ENCODE measurements around the gene MTA3. TPM values are rescaled to one million over a fixed set of nuclear protein-coding genes. Genes with fewer than 3 reads are reported as not detected.

The MTA3 gene
- total RNA-seq, 4 donors from 2014 or later, result 6.6 to 21.6 (median 9.5) TPM

DNA sequence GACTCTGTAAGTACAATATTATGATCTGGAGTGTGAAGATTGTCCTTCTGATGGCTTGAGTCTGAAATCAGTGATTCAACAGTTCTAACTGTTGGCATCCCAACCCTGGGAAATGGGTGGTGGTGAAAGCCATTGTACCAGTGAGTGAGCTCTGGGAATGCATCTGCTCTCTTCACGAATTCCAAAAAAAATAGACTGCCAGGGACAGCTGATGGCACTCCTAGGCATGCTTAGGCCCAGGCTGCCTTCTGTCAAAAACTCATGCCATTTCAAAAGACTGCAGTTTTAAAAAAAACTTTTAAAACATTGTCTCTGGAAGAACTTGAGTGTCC lies 175.2 kb downstream of the MTA3 start:
- DNase-seq (no peak), ATAC-seq (no peak)
- Histone ChIP-seq H3K4me3 (no peak overlapping the region), H3K9me3 (no peaks in the 10 kb centered on the region), H3K27me3 (no peaks in the 10 kb centered on the region), H3K27ac (no peak overlapping the region), H3K36me3 (no peaks in the 10 kb centered on the region), H3K4me1 (no peaks in the 10 kb centered on the region)
- TF ChIP-seq, protein P1, sequence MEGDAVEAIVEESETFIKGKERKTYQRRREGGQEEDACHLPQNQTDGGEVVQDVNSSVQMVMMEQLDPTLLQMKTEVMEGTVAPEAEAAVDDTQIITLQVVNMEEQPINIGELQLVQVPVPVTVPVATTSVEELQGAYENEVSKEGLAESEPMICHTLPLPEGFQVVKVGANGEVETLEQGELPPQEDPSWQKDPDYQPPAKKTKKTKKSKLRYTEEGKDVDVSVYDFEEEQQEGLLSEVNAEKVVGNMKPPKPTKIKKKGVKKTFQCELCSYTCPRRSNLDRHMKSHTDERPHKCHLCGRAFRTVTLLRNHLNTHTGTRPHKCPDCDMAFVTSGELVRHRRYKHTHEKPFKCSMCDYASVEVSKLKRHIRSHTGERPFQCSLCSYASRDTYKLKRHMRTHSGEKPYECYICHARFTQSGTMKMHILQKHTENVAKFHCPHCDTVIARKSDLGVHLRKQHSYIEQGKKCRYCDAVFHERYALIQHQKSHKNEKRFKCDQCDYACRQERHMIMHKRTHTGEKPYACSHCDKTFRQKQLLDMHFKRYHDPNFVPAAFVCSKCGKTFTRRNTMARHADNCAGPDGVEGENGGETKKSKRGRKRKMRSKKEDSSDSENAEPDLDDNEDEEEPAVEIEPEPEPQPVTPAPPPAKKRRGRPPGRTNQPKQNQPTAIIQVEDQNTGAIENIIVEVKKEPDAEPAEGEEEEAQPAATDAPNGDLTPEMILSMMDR (IDR thresholded peaks at IDR 0.05 in 4 of 5, conservative IDR thresholded peaks at IDR 0.05 in 1 of 5), result no peak
- no peak for TF ChIP-seq POLR2A (IDR thresholded peaks at IDR 0.05)
- in situ Hi-C loops (cut with MboI; ENCODE audit: low sequenced_read_pairs in 4 of 4) (no loop called here), intact Hi-C loops (cut with DNase I; ENCODE audit: low total_unique reads) (no loop called here)

DNA sequence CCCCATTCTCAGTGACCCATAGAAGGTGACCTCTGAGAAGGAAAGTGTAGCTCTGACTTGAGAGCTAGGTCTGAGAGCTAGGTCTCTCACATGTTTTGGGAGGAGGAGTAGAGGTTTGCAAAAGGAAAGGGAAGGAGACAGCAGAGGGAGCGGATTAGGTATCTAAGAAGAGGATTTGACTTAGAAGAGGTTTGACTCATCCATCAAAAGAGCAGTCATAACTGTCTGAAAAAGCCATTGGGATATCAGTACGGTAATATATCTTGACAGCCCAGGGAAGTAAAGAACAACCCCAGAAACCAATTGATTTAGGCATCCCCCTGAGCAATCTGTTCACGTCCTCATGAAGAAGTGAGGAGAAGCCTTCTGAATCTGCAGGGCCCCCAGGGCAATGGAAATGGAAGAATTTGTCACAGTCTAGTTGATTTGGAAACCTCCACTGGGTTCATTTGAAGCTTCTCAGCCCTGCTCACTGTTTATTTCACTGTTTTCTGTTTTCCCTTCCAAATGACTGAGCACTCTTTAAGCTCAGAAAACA lies 176.2 kb downstream of the MTA3 start:
- Histone ChIP-seq H3K27ac (no peak overlapping the region), H3K4me1 (no peaks in the 10 kb centered on the region), H3K4me3 (no peak overlapping the region), H3K9me3 (no peaks in the 10 kb centered on the region), H3K27me3 (no peaks in the 10 kb centered on the region), H3K36me3 (no peaks in the 10 kb centered on the region)
- TF ChIP-seq, protein P1 (IDR thresholded peaks at IDR 0.05 in 4 of 5, conservative IDR thresholded peaks at IDR 0.05 in 1 of 5), result no peak
- no peak for TF ChIP-seq POLR2A (IDR thresholded peaks at IDR 0.05)
- intact Hi-C loops (cut with DNase I; ENCODE audit: low total_unique reads), result no loop called here
- in situ Hi-C loops (cut with MboI; ENCODE audit: low sequenced_read_pairs in 4 of 4), result no loop called here
- no peak for DNase-seq
- ATAC-seq, result no peak

DNA sequence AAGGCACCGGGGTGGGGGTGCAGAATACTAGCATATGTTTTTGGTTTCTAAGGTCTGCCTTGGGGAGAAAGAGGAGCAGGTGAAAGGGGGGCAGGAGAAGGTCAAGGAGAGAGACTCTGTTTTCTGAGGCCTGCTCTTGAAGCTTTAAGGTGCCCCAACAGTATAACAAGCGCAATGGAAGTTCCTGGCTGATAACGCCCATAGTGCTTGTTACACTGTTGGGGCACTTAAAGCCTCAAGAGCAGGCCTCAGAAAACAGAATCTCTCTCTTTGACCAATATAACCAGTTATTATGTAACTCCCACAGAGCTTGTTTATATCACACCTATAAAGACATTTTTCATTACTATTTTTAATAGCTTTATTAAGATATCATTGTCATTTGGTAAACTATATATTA lies 179.0 kb downstream of the MTA3 start:
- Histone ChIP-seq H3K4me3 (no peak overlapping the region), H3K36me3 (no peaks in the 10 kb centered on the region), H3K27ac (no peak overlapping the region), H3K27me3 (no peaks in the 10 kb centered on the region), H3K4me1 (no peaks in the 10 kb centered on the region), H3K9me3 (no peaks in the 10 kb centered on the region)
- intact Hi-C loops (cut with DNase I; ENCODE audit: low total_unique reads) (no loop called here), in situ Hi-C loops (cut with MboI; ENCODE audit: low sequenced_read_pairs in 4 of 4) (no loop called here)
- no peak for DNase-seq
- no peak for TF ChIP-seq POLR2A (IDR thresholded peaks at IDR 0.05)
- TF ChIP-seq, protein P1 (IDR thresholded peaks at IDR 0.05 in 4 of 5, conservative IDR thresholded peaks at IDR 0.05 in 1 of 5), result no peak
- no peak for ATAC-seq

DNA sequence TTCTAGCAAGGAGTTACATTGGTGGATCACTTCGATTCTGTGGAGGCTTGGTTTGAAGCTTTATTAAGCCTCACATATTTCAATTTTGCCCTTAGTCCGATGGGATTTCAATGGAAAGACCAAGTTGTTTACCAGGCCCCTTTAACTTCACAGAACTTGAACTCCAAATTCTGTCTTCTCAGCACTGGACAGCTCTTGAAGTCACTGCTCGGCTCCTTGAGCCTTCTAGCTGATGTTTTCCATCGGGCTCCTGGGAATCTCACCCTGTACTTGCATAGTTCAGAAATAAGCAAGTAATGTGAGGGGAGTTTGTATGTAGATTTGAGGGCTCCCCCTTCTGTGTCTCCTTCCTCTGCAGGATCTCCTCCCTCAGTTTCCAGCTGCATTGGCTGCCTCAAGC lies 180.4 kb downstream of the MTA3 start:
- Histone ChIP-seq H3K36me3 (no peaks in the 10 kb centered on the region), H3K27me3 (no peaks in the 10 kb centered on the region), H3K4me1 (peaks cover 9 to 12% of the 10 kb centered on the region in 2 donors), H3K27ac (no peak overlapping the region), H3K4me3 (no peak overlapping the region), H3K9me3 (no peaks in the 10 kb centered on the region)
- intact Hi-C loops (cut with DNase I; ENCODE audit: low total_unique reads) (no loop called here), in situ Hi-C loops (cut with MboI; ENCODE audit: low sequenced_read_pairs in 4 of 4) (no loop called here)
- TF ChIP-seq POLR2A (IDR thresholded peaks at IDR 0.05), result no peak
- TF ChIP-seq, protein P1 (IDR thresholded peaks at IDR 0.05 in 4 of 5, conservative IDR thresholded peaks at IDR 0.05 in 1 of 5), result no peak
- no peak for DNase-seq
- ATAC-seq, result no peak

DNA sequence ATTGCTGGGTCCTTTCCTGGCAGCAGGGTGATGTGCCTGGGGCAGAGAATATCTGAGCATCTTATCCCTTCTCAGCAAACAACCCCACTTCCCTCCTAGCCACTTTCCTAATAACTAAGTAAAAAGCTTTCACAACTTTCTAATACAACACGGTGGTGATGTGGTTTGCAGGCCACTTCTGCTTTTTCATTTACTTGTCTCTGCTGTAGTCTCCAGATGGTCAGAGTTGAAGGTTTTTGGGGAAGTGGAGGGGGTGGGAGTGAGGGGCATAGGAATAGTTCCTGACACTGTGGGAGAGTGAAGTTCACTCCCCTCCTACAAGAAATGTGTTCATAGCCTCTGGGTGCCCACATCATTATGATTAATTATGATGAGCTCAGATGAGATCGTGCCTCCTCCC lies 183.9 kb downstream of the MTA3 start:
- Histone ChIP-seq H3K27me3 (no peaks in the 10 kb centered on the region), H3K36me3 (no peaks in the 10 kb centered on the region), H3K4me1 (peaks cover 30 to 32% of the 10 kb centered on the region in 2 donors), H3K4me3 (no peak overlapping the region), H3K9me3 (no peaks in the 10 kb centered on the region), H3K27ac (peak overlapping the region in 2 of 4 donors; percentile 91 to 93)
- TF ChIP-seq, protein P1 (IDR thresholded peaks at IDR 0.05 in 4 of 5, conservative IDR thresholded peaks at IDR 0.05 in 1 of 5), result no peak
- TF ChIP-seq POLR2A (IDR thresholded peaks at IDR 0.05), result no peak
- intact Hi-C loops (cut with DNase I; ENCODE audit: low total_unique reads) (loop anchor here (10.0 kb wide), 1 partner anchor 678 kb away; no protein-coding TSS in a partner anchor), in situ Hi-C loops (cut with MboI; ENCODE audit: low sequenced_read_pairs in 4 of 4) (no loop called here)
- DNase-seq (no peak), ATAC-seq (no peak)
